A673 (cell line): Measurements from ENCODE around the gene MRPL45.

Source experiments
- EZH2 ChIP-seq: fragments of 200-600 bp; sonication (generic); IDR thresholded peaks from 2 replicates; pipeline ENCODE4 v1.6.1; 2017; ENCODE audit warnings: borderline replicate concordance, low read depth, mild to moderate bottlenecking, mixed read lengths, antibody characterized with exemption, low read length; ENCODE audit not compliant: poor library complexity, severe bottlenecking
- TF ChIP-seq, protein P1 (sequence below): fragments of 300-800, 200-600 bp; sonication (generic); conservative IDR thresholded peaks from 2 replicates; pipeline ENCODE4 v1.5.1; 2017; ENCODE audit warnings: low read depth, mild to moderate bottlenecking, antibody characterized with exemption, low read length, moderate library complexity, mixed read lengths

- TF ChIP-seq, protein P1, sequence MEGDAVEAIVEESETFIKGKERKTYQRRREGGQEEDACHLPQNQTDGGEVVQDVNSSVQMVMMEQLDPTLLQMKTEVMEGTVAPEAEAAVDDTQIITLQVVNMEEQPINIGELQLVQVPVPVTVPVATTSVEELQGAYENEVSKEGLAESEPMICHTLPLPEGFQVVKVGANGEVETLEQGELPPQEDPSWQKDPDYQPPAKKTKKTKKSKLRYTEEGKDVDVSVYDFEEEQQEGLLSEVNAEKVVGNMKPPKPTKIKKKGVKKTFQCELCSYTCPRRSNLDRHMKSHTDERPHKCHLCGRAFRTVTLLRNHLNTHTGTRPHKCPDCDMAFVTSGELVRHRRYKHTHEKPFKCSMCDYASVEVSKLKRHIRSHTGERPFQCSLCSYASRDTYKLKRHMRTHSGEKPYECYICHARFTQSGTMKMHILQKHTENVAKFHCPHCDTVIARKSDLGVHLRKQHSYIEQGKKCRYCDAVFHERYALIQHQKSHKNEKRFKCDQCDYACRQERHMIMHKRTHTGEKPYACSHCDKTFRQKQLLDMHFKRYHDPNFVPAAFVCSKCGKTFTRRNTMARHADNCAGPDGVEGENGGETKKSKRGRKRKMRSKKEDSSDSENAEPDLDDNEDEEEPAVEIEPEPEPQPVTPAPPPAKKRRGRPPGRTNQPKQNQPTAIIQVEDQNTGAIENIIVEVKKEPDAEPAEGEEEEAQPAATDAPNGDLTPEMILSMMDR: no peak
- TF ChIP-seq EZH2: no peak
These were observed 57.5 kb downstream of the MRPL45 start for GRCh38 chr17:38354466-38354865.
